ENCODE data around the gene SCAI.
"Not testable (repeated sequence)": the region's sequence is repeated elsewhere in the genome, so short reads cannot be mapped to it uniquely, and the experiment has no call there.

The SCAI gene

GRCh38 chr9:125147401-125147951, 4.1 kb upstream of the SCAI start:
- DNase-seq: no peak

GRCh38 chr9:125146247-125146646, 2.9 kb upstream of the SCAI start:
- no peak for DNase-seq

- DNase-seq: no peak
These were observed 2.1 kb upstream of the SCAI start for GRCh38 chr9:125145425-125145824.

DNA sequence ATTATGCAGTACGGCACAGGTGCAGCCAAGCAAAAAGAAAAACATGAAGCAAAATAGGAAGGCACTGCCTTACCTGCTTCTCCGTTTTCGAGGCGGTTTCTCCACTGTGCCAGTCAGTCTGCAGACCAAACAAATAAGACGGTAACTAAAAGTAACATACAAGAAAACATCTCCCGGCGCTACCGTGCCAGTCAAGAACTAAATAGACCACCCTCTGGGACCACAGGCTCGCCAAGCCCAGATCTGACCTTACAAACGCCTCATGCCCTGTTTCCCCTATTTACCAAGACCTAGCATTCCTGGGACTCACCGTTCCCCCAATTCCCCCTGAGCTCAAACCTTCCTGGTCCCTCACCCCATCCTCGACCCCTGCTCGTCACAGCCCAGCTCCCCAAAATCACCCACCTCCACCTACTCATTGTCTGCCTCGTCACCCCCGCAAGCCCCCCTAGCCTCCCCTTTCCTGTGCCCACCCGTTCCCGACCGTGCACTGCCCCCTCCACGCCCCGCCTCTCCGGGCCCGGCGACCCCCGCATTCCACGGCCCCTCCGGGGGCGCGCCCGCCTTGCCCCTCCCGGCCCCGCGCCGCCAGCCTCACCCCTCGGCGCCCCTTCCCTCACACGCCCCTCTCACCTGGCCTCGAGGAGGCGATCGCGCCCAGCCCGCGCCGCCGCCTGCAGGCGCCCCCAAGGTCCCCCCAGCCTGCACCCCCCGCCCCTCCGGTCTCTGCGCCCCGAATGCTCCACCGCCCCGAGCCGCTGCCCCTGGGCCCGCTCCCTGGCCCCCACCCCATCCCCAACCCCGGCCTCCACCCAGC, 560 bp downstream of the SCAI start:
- DNase-seq: no peak

DNA sequence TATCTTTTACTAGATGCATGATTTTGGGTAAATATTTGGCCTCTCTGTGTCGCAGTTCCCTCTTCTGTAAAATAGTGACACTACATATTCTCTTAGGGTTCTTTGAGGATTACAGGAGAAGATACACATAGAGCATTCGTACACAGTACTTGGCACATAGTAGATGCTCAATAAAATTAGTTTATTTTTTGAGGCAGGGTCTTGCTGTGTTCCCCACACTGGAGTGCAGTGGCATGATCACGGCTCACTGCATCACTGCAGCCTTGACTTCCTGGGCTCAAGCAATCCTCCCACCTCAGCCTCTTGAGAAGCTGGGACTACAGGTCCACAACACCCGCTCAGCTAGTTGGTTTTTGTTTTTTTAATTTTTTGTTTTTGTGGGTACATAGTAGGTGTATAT, 1.6 kb downstream of the SCAI start:
- no peak for DNase-seq

GRCh38 chr9:125141251-125141650, 2.1 kb downstream of the SCAI start:
- no peak for DNase-seq

DNA sequence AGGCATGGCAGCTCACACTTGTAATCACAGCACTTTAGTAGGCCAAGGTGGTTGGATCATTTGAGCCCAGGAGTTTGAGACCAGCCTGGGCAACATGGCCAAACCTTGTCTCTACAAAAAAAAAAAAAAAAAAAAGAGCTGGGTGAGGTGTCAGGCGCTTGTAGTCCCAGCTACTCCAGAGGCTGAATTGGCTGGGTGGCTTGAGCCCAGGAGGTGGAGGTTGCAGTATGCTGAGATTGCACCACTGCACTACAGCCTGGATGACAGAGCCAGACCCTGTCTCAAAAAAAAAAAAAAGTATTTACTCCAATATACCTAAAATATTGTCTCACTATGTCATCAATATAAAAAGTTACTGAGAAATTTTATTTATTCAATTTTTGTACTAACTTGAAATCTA, 2.8 kb downstream of the SCAI start:
- no peak for DNase-seq

DNA sequence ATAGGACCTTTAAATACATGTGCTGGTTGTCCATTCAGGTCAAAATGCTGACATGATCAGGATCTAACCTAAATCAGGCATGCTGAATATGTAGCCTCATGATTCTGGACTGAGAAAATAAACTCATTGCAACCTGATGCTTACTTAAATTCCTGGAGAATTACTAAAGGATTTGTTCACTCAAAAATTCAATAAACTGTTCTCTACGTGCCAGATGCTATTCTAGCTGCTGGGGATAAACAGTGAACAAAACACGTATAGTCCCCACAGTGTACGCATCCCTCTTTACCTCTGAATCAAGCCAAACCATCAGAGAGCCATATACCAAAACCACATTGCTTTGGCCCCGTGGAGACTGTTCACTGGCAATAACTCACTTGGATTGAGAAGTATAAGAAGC, 6.1 kb downstream of the SCAI start:
- no peak for DNase-seq

DNA sequence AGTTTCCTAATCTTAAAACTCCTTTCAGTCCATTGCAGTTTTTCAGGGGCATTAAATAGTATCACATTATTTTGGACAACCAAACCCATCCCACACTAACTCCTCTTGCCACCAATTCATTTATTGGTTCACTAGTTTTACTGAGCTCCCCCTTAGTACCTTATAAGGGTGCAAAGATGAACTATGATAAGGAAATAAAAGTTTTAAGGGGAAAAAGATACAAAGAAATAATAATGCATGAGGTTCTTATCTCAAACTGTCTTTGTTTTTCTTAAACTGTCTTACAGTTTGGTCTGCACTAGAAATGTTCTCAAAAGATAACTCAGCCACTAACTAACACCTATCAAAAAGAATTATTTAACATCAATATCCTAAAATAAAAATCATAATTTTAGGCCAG, 8.4 kb downstream of the SCAI start:
- DNase-seq: no peak

GRCh38 chr9:125133403-125134329, 9.7 kb downstream of the SCAI start:
- DNase-seq: no peak

DNA sequence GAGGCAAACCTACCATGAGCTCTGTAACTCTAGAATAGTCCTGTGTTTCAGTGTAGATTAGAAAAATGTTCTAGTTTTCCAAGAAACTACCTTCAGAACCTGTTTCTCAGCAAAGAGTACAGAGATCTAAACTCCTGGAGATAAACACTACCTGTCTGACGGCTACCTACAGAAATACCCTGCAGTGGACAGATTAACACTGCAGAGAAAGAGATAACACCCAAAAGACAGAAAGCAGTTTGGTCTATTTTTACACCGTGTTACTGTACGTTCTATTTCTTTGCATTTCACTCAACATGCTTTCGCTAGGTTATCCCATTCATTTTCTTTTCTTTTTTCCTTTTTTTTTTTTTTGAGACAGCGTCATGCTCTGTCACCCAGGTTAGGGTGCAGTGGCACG, 11.6 kb downstream of the SCAI start:
- DNase-seq: no peak

GRCh38 chr9:125126019-125126746, 17.1 kb downstream of the SCAI start:
- DNase-seq: peak; percentile 89

GRCh38 chr9:125125523-125125922, 17.8 kb downstream of the SCAI start:
- DNase-seq: no peak

- DNase-seq: no peak
These were observed 22.2 kb downstream of the SCAI start for GRCh38 chr9:125121146-125121545.

DNA sequence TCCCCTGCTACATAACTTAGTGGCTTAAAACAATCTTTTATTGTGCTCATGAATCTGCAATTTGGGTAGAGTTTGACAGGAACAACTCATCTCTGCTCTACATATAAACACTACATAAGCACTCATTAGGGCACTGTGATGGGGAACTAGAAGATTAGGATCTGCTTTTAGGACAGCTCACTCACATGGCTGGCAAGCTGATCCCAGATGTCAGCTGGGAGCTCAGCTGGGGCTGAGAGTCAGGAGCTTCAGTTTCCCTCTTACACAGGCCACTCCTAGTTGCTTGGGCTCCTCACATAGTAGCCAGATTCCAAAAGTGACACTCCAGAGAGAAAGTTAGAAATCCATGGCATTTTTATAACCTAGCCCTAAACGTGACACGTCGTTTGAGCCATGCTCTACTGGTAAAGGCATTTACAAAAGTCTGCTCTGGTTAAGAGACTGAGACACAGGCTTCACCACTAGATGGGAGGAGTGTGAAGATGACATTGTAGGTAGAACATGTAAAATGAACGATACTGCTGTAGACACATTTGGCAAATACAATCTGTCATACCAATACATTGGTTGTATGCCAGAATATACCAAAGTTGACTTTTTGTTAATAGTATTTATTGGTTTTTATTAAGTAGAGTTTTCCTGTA, 23.6 kb downstream of the SCAI start:
- no peak for DNase-seq

DNA sequence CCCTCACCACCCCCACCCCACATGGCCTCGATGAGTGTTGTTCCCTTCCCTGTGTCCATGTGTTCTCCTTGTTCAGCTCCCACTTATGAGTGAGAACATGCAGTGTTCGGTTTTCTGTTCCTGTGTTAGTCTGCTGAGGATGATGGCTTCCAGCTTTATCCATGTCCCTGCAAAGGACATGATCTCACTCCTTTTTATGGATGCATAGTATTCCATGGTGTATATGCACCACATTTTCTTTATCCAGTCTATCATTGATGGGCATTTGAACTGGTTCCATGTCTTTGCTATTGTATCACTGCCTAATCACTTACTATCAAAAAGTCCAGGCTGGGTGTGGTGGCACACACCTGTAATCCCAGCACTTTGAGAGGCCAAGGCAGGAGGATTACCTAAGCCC, 24.6 kb downstream of the SCAI start:
- not testable (repeated sequence) for DNase-seq

DNA sequence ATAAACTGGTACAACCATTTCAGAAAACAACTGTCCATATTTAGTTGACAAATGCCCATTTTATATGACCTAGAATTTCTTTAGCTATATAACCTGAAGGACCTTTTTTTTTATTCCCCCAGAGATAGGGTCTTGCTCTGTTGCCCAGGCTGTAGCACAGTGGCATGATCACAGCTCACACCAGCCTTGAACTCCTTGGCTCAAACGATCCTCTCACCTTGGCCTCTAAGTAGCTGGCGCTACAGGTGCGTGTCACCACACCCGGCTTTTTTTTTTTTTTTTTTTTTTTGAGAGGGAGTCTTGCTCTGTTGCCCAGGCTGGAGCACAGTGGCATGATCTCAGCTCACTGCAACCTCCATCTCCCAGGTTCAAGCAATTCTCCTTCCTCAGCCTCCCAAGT, 28.8 kb downstream of the SCAI start:
- not testable (repeated sequence) for DNase-seq

- DNase-seq: no peak
These were observed 32.9 kb downstream of the SCAI start for GRCh38 chr9:125110464-125110863.

GRCh38 chr9:125108541-125108940, 34.8 kb downstream of the SCAI start:
- DNase-seq: not testable (repeated sequence)

DNA sequence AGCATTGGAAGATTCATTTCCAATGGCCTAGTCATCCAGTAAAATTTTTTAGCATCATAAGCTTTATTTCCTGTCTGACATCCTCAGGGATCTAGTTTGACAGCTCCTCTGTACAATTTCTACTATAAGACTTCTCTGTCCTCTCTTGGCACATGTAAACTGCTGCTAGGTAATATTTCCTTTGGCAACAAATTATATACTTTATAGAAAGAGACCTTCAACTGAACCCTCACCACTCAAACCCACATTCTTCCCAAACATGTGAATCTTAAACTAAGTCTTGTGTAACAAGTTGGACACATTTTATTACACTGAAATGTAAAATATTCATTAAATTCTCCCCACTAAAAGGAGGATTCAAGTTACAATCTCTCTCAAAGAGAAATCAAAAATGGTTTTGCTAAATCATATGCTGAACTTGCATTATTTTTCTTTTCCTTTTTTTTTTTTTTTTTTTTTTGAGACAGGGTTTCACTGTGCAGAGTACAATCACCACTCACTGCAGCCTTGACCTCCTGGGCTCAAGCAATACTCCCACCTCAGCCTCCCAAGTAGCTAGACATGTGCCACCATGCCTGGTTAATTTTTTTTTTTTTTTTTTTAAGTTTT, 36.9 kb downstream of the SCAI start:
- DNase-seq: no peak

DNA sequence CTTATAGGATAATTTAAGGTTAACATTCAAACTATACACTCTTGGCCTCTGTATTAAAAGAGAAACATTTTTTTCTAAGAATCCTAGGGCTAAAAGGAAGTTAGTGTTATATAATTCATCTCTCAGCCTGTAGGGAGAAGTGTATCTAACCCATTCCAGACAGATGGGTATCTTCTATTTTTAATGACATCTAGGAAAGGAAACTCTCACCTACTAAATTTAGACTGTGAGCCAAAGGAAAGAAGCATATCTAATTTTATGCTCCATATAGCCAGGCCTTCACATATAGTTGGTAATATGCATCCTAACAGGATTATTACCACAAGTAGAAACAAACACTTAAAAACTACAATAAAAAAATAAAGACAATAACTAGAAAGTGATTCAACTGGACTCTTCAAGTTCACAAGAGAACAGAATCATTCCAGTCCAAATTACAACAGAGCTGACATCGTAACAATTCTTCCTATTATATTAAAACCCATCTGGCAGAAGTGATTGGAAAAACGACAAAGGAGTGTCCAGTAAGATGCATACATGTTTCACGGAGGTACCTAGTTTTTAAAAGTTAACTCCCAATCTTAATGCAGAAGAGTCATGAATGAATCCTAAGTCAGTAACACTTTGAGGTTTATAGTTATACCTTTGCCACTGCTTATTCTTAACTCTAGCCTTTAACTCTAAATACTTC, 39.4 kb downstream of the SCAI start:
- DNase-seq: no peak

All from right forelimb (tissue), 1 donor.